Right renal pelvis (tissue), 4 donors: Measurements from ENCODE around the gene UGGT2. TPM values are rescaled to one million over a fixed set of nuclear protein-coding genes. Genes with fewer than 3 reads are reported as not detected.
A peak's percentile ranks its signal among the peaks of the same experiment; 100 is the strongest.
"Not testable (repeated sequence)": the region's sequence is repeated elsewhere in the genome, so short reads cannot be mapped to it uniquely, and the experiment has no call there.

Experiments
- DNase-seq, 4 donors: peaks; one replicate each; pipeline ENCODE4 v3.0.0-alpha.2; 2013; ENCODE audit warnings: low read depth in 4 of 4, low spot score in 3 of 4, missing footprints in 1 of 4
- polyA plus RNA-seq, 4 donors: library from polyadenylated mRNA; unstranded; fragments of 120-200 nt; gene quantifications; one replicate each; pipeline ENCODE4 v1.2.1, GENCODE V29; 2013; ENCODE audit not compliant: insufficient read length in 4 of 4

Gene UGGT2
- polyA plus RNA-seq, 4 donors, result 34.0 to 50.1 (median 42.8) TPM

GRCh38 chr13:95814495-95814894 lies 238.7 kb downstream of the UGGT2 start:
- no peak for DNase-seq

GRCh38 chr13:95813139-95813538 lies 240.1 kb downstream of the UGGT2 start:
- no peak for DNase-seq

- no peak for DNase-seq
Measured at GRCh38 chr13:95809429-95809828, 243.8 kb downstream of the UGGT2 start.

- DNase-seq, result peak in 1 of 4 donors; percentile 16
Measured at GRCh38 chr13:95805921-95806320, 247.3 kb downstream of the UGGT2 start.

GRCh38 chr13:95801825-95802224 lies 251.4 kb downstream of the UGGT2 start:
- DNase-seq, result no peak

GRCh38 chr13:95800436-95800835 lies 252.8 kb downstream of the UGGT2 start:
- DNase-seq, result no peak

GRCh38 chr13:95797016-95797415 lies 256.2 kb downstream of the UGGT2 start:
- no peak for DNase-seq

- no peak for DNase-seq
Measured at GRCh38 chr13:95793781-95794180, 259.4 kb downstream of the UGGT2 start.

GRCh38 chr13:95793018-95793555 lies 260.1 kb downstream of the UGGT2 start:
- DNase-seq, result no peak

- no peak for DNase-seq
Measured at GRCh38 chr13:95791084-95791722, 262.0 kb downstream of the UGGT2 start.

- not testable (repeated sequence) for DNase-seq
Measured at GRCh38 chr13:95789315-95789714, 263.9 kb downstream of the UGGT2 start.

- DNase-seq, result no peak
Measured at GRCh38 chr13:95788100-95788463, 265.1 kb downstream of the UGGT2 start.

- DNase-seq, result no peak
Measured at GRCh38 chr13:95787356-95788099, 265.7 kb downstream of the UGGT2 start.

- DNase-seq, result no peak
Measured at GRCh38 chr13:95784900-95785290, 268.3 kb downstream of the UGGT2 start.

- DNase-seq, result no peak
Measured at GRCh38 chr13:95784161-95784899, 268.9 kb downstream of the UGGT2 start.

- DNase-seq, result no peak
Measured at GRCh38 chr13:95783747-95784146, 269.5 kb downstream of the UGGT2 start.

GRCh38 chr13:95781940-95782339 lies 271.3 kb downstream of the UGGT2 start:
- not testable (repeated sequence) for DNase-seq

- DNase-seq, result no peak
Measured at GRCh38 chr13:95781016-95781415, 272.2 kb downstream of the UGGT2 start.

- no peak for DNase-seq
Measured at GRCh38 chr13:95779522-95779921, 273.7 kb downstream of the UGGT2 start.

GRCh38 chr13:95771905-95772304 lies 281.3 kb downstream of the UGGT2 start:
- DNase-seq, result no peak

GRCh38 chr13:95763601-95764000 lies 289.6 kb downstream of the UGGT2 start:
- DNase-seq, result peak in 2 of 4 donors; percentile 20 to 28
